ENCODE data around the gene DISC1. TPM values are rescaled to one million over a fixed set of nuclear protein-coding genes. Genes with fewer than 3 reads are reported as not detected.

The DISC1 gene
- total and polyA plus RNA-seq, 11 donors = 0.76 to 12.8 (median 4.3) TPM

DNA sequence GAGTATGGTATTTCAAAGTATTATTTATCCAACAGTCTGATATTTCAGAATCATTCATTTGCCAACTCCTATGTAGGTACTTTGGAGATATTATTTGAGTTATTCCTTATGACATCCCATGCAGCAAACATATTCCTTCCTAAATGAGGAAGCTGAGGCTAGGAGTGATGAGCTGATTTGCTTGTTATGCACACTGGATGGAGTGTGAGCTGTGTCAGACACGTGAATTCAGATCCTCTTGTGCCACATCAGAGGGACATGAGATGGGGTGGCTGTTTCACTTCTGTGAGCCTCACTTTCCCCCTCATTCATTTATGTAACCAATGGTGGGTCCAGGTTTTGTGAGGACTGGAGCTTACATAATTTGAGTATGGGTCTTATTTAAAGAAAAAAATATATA lies 215.9 kb downstream of the DISC1 start:
- H3K36me3 ChIP-seq = peaks cover 0 to 5% (median 0%) of the 10 kb centered on the region in 9 donors
- DNase-seq = no peak
- peaks cover 0 to 62% (median 28%) of the 10 kb centered on the region in 12 donors for H3K4me1 ChIP-seq
- no peaks in the 10 kb centered on the region for H3K9me3 ChIP-seq
- H3K27ac ChIP-seq = no peak overlapping the region
- ATAC-seq = no peak
- intact Hi-C loops (cut with DNase I) = no loop called here
- H3K27me3 ChIP-seq = no peaks in the 10 kb centered on the region
- 38 to 79% (median 68%) methylated on average over 1 of the region's 1 CpG for WGBS, 4 donors
- H3K4me3 ChIP-seq = peak overlapping the region in 3 of 12 donors; percentile 50 to 55 (median 51)
- TF ChIP-seq, protein P1, sequence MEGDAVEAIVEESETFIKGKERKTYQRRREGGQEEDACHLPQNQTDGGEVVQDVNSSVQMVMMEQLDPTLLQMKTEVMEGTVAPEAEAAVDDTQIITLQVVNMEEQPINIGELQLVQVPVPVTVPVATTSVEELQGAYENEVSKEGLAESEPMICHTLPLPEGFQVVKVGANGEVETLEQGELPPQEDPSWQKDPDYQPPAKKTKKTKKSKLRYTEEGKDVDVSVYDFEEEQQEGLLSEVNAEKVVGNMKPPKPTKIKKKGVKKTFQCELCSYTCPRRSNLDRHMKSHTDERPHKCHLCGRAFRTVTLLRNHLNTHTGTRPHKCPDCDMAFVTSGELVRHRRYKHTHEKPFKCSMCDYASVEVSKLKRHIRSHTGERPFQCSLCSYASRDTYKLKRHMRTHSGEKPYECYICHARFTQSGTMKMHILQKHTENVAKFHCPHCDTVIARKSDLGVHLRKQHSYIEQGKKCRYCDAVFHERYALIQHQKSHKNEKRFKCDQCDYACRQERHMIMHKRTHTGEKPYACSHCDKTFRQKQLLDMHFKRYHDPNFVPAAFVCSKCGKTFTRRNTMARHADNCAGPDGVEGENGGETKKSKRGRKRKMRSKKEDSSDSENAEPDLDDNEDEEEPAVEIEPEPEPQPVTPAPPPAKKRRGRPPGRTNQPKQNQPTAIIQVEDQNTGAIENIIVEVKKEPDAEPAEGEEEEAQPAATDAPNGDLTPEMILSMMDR (IDR thresholded peaks at IDR 0.05) = no peak
- no peak for TF ChIP-seq POLR2A (IDR thresholded peaks at IDR 0.05)

DNA sequence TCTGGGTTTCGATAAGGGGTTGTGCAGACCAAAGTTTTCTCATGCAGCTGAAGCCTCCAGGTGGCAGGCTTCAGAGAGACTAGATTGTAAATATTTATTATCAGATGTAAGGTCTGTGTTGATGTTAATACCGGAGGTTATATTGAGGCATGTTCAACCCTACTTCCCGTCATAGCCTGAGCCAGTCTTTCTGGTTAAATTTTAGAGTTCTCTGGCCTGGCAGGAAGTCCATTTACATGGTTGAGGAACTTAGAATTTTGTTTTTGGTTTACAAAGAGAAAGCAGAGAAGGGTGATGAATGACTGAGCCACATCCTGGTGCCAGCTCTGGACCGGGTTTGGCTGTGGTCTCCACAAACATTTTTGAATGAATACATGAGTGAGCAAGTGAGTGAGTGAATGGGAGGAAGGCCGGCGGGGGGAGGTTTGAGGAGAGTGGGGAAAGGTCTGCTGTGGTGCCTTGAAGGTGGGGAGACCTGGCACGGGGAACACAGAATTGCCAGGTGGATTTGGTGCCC lies 218.5 kb downstream of the DISC1 start:
- Histone ChIP-seq H3K27me3 (no peaks in the 10 kb centered on the region), H3K4me3 (peak overlapping the region; percentile 33 to 67 (median 52)), H3K9me3 (no peaks in the 10 kb centered on the region), H3K4me1 (peaks cover 0 to 44% (median 27%) of the 10 kb centered on the region in 12 donors), H3K36me3 (peaks cover 0 to 4% (median 0%) of the 10 kb centered on the region in 9 donors), H3K27ac (peak overlapping the region in 11 of 12 donors; percentile 1 to 91 (median 81))
- TF ChIP-seq POLR2A (IDR thresholded peaks at IDR 0.05) = no peak
- TF ChIP-seq, protein P1 (IDR thresholded peaks at IDR 0.05) = peak in 1 of 12 donors; percentile 14
- DNase-seq = no peak
- 39 to 45% (median 43%) methylated on average over 7 of the region's 7 CpGs for WGBS, 4 donors
- no peak for ATAC-seq
- intact Hi-C loops (cut with DNase I) = no loop called here

DNA sequence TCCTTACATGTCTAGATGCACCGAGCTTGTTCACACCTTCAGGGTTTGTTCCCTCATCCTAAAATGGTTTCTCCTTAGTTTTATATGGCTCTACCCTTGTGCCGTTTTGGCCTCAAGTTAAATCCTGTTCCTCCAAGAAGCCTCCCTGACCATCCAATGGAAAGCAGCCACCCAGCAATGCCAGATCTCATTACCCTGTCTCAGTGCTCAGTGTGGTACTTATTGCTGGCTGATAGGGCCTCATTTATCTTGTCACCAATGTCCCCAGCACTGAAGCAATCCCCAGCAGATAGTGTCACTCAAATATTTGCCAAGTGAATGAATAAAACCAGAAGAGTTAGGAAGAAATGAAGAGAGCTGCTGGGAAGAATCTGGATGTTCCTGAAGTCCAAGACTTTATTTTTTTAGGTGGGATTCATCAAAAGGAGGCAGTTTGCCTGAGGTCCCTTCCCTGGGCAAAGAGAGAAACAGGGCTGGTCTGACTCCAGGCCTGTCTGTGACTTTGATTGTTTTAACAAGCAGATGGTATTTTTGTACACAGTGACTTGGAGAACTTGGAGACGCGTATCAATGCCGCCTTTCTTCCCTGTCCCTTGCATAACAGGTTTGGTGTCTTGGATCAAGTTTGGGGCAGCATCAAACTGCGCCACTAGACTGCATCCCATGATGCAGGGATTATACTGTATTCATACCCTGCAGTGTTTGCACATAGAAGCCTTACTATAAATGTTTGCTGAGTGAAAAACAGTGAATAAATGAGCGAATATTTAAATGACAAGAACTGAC lies 221.2 kb downstream of the DISC1 start:
- ATAC-seq = peak; percentile 65 to 82 (median 76)
- 53 to 72% (median 67%) methylated on average over 7 of the region's 7 CpGs for WGBS, 4 donors
- peak in 1 of 2 donors; percentile 35 for TF ChIP-seq POLR2A (IDR thresholded peaks at IDR 0.05)
- TF ChIP-seq, protein P1 (IDR thresholded peaks at IDR 0.05) = no peak
- no peaks in the 10 kb centered on the region for H3K27me3 ChIP-seq
- no peaks in the 10 kb centered on the region for H3K9me3 ChIP-seq
- H3K4me3 ChIP-seq = peak overlapping the region; percentile 33 to 67 (median 52)
- DNase-seq = peak in 3 of 5 donors; percentile 38 to 80 (median 65)
- no peaks in the 10 kb centered on the region for H3K36me3 ChIP-seq
- intact Hi-C loops (cut with DNase I) = loop anchor here in 1 of 10 donors (1.0 kb wide), 1 partner anchor 471 kb away; no protein-coding TSS in a partner anchor
- peak overlapping the region; percentile 46 to 91 (median 77) for H3K27ac ChIP-seq
- peaks cover 0 to 35% (median 15%) of the 10 kb centered on the region in 12 donors for H3K4me1 ChIP-seq

DNA sequence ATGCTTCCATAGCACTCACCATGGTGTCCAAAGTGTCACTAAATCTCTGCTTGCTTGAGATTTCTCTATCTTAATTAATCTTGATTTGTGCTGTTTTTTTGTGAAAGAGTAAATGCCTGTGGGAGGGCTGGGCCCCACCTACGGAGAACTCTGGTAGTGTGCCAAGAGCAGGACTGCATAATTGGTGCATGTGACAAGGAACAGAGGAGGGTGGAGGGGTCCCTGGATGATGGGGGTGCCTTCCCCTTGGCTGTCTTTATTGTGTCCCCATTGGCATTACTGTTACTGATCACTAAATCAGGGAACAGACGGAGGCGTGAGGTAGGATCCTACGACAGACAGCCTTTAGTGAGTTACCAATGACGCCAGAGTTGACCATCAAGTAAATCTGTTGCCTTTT lies 223.4 kb downstream of the DISC1 start:
- Histone ChIP-seq H3K4me3 (no peak overlapping the region), H3K27me3 (no peaks in the 10 kb centered on the region), H3K9me3 (no peaks in the 10 kb centered on the region), H3K4me1 (peaks cover 0 to 36% (median 18%) of the 10 kb centered on the region in 12 donors), H3K36me3 (no peaks in the 10 kb centered on the region), H3K27ac (peak overlapping the region in 9 of 12 donors; percentile 5 to 80 (median 67))
- WGBS, 4 donors = 82 to 88% (median 86%) methylated on average over 5 of the region's 5 CpGs
- ATAC-seq (no peak), DNase-seq (no peak)
- intact Hi-C loops (cut with DNase I) = loop anchor here in 2 of 10 donors (5.0 to 10.0 kb wide), 3 partner anchors 33 to 705 kb away; no protein-coding TSS in a partner anchor
- no peak for TF ChIP-seq POLR2A (IDR thresholded peaks at IDR 0.05)
- TF ChIP-seq, protein P1 (IDR thresholded peaks at IDR 0.05) = no peak
